CD4-positive, alpha-beta T cell (primary cell): ENCODE results near the gene IGF2BP3. TPM values are rescaled to one million over a fixed set of nuclear protein-coding genes. Genes with fewer than 3 reads are reported as not detected.

ENCODE experiments used
- ATAC-seq: fragments of 200-7000 bp; cut with Tn5 transposase; one replicate; pipeline ENCODE4 v1.10.0; 2022; ENCODE audit warnings: mild to moderate bottlenecking; ENCODE audit not compliant: poor library complexity
- CTCF ChIA-PET: fragments of 350-600 bp; sonication (Branson Sonifier 250); formaldehyde crosslinking; loops from one replicate; lab custom pipeline; 2021; ENCODE audit warnings: antibody characterized with exemption, inconsistent platforms; lab: Charles Lee
- POLR2A ChIA-PET: fragments of 350-600 bp; sonication (Branson Sonifier 250); formaldehyde crosslinking; loops from one replicate; lab custom pipeline; 2021; ENCODE audit warnings: antibody characterized with exemption, inconsistent platforms; lab: Charles Lee
- DNase-seq, 14 experiments: peaks; one replicate each; pipeline ENCODE4 v3.0.0-alpha.2; 2013 to 2020; ENCODE audit warnings: mixed read lengths in 2 of 14
- H3K27ac ChIP-seq, 2 donors: one replicate each; pipeline versions ENCODE4 v1.5.1 to v1.7.0; 2013; ENCODE audit warnings: low read length in 2 of 2, low read depth in 1 of 2, mild to moderate bottlenecking in 1 of 2
- H3K27me3 ChIP-seq, 2 experiments: 1 replicate in 1 of 2; 2 replicates in 1 of 2; pipeline versions ENCODE4 v1.6.1 to v1.7.0; 2013; ENCODE audit warnings: low read length in 2 of 2, control low read depth in 1 of 2, mild to moderate bottlenecking in 1 of 2, moderate library complexity in 1 of 2; ENCODE audit not compliant: insufficient read depth in 2 of 2, control insufficient read depth in 1 of 2
- H3K36me3 ChIP-seq: one replicate; pipeline ENCODE4 v1.6.1; 2013; ENCODE audit warnings: low read length, control low read depth; ENCODE audit not compliant: insufficient read depth
- H3K4me1 ChIP-seq: one replicate; pipeline ENCODE4 v1.6.1; 2013; ENCODE audit warnings: low read length, control low read depth; ENCODE audit not compliant: insufficient read depth
- H3K4me3 ChIP-seq: one replicate; pipeline ENCODE4 v1.5.1; 2013; ENCODE audit warnings: mild to moderate bottlenecking, low read length, moderate library complexity
- H3K9me3 ChIP-seq, 2 experiments: 1 replicate in 1 of 2; 2 replicates in 1 of 2; pipeline versions ENCODE4 v1.6.1 to v1.7.0; 2013; ENCODE audit warnings: low read length in 2 of 2, mild to moderate bottlenecking in 2 of 2, control low read depth in 1 of 2, moderate library complexity in 1 of 2; ENCODE audit not compliant: control insufficient read depth in 1 of 2, insufficient read depth in 1 of 2
- H3K27ac Mint-ChIP-seq: one replicate; pipeline ENCODE4 v1.8.0; 2020; ENCODE audit warnings: mixed read lengths
- H3K27me3 Mint-ChIP-seq: one replicate; pipeline ENCODE4 v1.8.0; 2021; ENCODE audit warnings: mixed read lengths
- H3K36me3 Mint-ChIP-seq: one replicate; pipeline ENCODE4 v1.8.0; 2021; ENCODE audit warnings: low read depth, mixed read lengths
- H3K4me1 Mint-ChIP-seq: one replicate; pipeline ENCODE4 v1.8.0; 2021; ENCODE audit warnings: low read depth, mixed read lengths
- H3K4me3 Mint-ChIP-seq: one replicate; pipeline ENCODE4 v1.8.0; 2020; ENCODE audit warnings: mild to moderate bottlenecking, mixed read lengths
- H3K9me3 Mint-ChIP-seq: one replicate; pipeline ENCODE4 v1.8.0; 2020; ENCODE audit warnings: mixed read lengths
- CTCF ChIP-seq: fragments of 200-600 bp; IDR thresholded peaks from one replicate; pipeline ENCODE4 v1.8.0; 2022; ENCODE audit warnings: antibody characterized with exemption, mild to moderate bottlenecking
- intact Hi-C, 2 experiments: fragments of 100-400 bp; cut with DNase I in 1 of 2; cut with micrococcal nuclease in 1 of 2; formaldehyde crosslinking; loops; one replicate each; pipeline versions ENCODE4 v1.15.1 to v1.9.0; 2023 to 2025; cut with DNase I, micrococcal nuclease
- total RNA-seq, 174 experiments: library from RNA in 2 of 174; stranded (reverse) in 2 of 174; gene quantifications; one replicate each; pipeline ENCODE4 v1.2.3 and lab custom pipeline; 2021 to 2026

Gene IGF2BP3
- total RNA-seq, 2 experiments from 2014 or later: not detected

DNA sequence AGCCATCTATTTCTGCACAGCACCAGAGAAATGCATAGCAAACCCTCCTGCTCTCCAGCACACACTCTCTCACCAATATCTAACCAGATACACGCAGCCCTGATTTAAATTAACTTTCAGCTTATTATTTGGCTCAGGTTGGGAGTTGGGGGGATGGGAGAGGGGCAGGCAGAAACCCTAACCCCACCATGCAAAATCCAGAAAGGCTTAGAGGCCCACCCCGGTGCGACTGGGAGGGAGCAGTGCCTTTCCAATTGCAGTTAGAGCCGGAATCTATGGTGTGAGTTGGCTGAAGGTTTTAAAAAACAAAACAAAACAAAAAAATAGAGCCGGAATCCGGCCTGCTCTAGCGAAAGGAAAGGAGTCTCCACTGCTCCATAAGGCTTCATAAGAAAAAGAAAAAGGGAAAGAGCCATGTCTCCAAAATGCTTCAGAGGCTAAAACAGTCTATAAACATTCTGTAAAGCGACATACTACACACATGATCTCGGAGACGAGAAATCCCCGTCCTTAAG is 2.9 kb downstream of the IGF2BP3 start:
- ATAC-seq (no peak), DNase-seq (no peak)
- no peak overlapping the region for H3K4me3 ChIP-seq
- POLR2A ChIA-PET: interaction anchor here (0.6 to 1.0 kb wide), 2 partner anchors 46 to 72 kb away, joined by 3 to 5 read pairs; no protein-coding TSS in a partner anchor
- no peaks in the 10 kb centered on the region for H3K36me3 ChIP-seq
- Mint-ChIP-seq H3K9me3 (no peaks in the 10 kb centered on the region), H3K27me3 (peaks cover 83% of the 10 kb centered on the region), H3K4me1 (peaks cover 34% of the 10 kb centered on the region), H3K36me3 (no peaks in the 10 kb centered on the region), H3K27ac (no peak overlapping the region), H3K4me3 (peak overlapping the region; percentile 32)
- H3K9me3 ChIP-seq: peaks cover 6 to 14% of the 10 kb centered on the region in 2 experiments
- peaks cover 62 to 85% of the 10 kb centered on the region in 2 experiments for H3K27me3 ChIP-seq
- no peak overlapping the region for H3K27ac ChIP-seq
- no peak for TF ChIP-seq CTCF
- intact Hi-C loops: no loop called here
- peaks cover 45% of the 10 kb centered on the region for H3K4me1 ChIP-seq
- CTCF ChIA-PET: interaction anchor here (1.0 to 1.4 kb wide), 3 partner anchors 12 to 194 kb away, joined by 3 to 4 read pairs (median 4); no protein-coding TSS in a partner anchor

DNA sequence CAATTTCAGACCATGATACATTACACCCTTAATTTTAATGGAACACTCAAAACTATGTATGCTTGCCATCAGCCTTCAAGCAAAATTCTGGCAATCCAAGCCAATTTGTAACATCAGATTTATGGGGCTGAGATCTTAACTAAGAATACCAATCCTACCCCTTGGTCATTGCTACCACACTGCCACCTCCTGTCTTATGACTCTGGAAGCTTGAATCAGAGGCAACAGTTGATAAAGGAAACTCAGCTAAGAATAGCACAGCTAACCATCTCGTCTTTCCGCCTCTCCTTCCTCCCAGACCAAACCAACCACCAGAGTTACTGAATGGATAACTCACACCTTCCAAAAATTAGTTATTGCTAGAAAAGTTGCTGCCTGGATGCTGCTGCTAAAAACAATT is 7.4 kb downstream of the IGF2BP3 start:
- ChIA-PET CTCF (interaction anchor here (0.8 to 1.2 kb wide), 2 partner anchors 9 to 187 kb away, joined by 3 to 4 read pairs; no protein-coding TSS in a partner anchor), POLR2A (no interaction called here)
- H3K9me3 Mint-ChIP-seq: no peaks in the 10 kb centered on the region
- intact Hi-C loops: loop anchor here in 1 of 2 experiments (2.0 kb wide), 1 partner anchor 190 kb away; no protein-coding TSS in a partner anchor
- no peak overlapping the region for H3K4me3 Mint-ChIP-seq
- Histone ChIP-seq H3K27me3 (peaks cover 39 to 73% of the 10 kb centered on the region in 2 experiments), H3K9me3 (peaks cover 0 to 2% of the 10 kb centered on the region in 2 experiments), H3K4me3 (no peak overlapping the region), H3K4me1 (peaks cover 7% of the 10 kb centered on the region), H3K27ac (no peak overlapping the region), H3K36me3 (no peaks in the 10 kb centered on the region)
- DNase-seq (peak in 3 of 14 experiments; percentile 4 to 35 (median 29)), ATAC-seq (no peak)
- H3K4me1 Mint-ChIP-seq: peaks cover 9% of the 10 kb centered on the region
- peak; percentile 10 for TF ChIP-seq CTCF
- peaks cover 72% of the 10 kb centered on the region for H3K27me3 Mint-ChIP-seq
- H3K36me3 Mint-ChIP-seq: no peaks in the 10 kb centered on the region
- no peak overlapping the region for H3K27ac Mint-ChIP-seq

DNA sequence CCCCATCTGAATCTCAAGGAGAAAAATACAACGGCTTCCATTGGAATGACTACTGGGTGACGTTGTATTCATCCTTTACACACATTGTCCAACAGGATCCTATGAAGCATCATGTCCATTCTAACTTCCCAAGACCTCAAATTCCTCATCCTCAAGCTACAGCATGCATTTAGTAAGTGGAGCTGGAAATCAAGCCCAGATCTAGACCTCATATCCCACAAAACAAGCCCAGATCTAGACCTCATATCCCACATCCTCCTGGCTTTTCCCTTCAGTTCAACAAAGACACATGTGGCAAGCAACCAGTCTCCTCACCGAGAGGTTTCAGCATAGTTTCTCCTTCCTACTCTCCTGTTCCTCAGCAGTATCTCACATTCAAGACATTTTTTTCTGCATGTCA is 12.2 kb downstream of the IGF2BP3 start:
- Histone ChIP-seq H3K4me3 (no peak overlapping the region), H3K36me3 (no peaks in the 10 kb centered on the region), H3K27ac (no peak overlapping the region), H3K27me3 (peaks cover 10 to 59% of the 10 kb centered on the region in 2 experiments), H3K4me1 (no peaks in the 10 kb centered on the region), H3K9me3 (no peaks in the 10 kb centered on the region)
- ChIA-PET POLR2A (no interaction called here), CTCF (no interaction called here)
- Mint-ChIP-seq H3K27me3 (peaks cover 59% of the 10 kb centered on the region), H3K27ac (no peak overlapping the region), H3K36me3 (no peaks in the 10 kb centered on the region), H3K9me3 (no peaks in the 10 kb centered on the region), H3K4me1 (no peaks in the 10 kb centered on the region), H3K4me3 (no peak overlapping the region)
- no peak for ATAC-seq
- DNase-seq: no peak
- TF ChIP-seq CTCF: no peak
- intact Hi-C loops: no loop called here
